SK-N-SH (cell line): ENCODE results near the gene TCAF1. TPM values are rescaled to one million over a fixed set of nuclear protein-coding genes. Genes with fewer than 3 reads are reported as not detected.

ENCODE experiments used
- CTCF ChIA-PET: fragments of 300-600, 350-600 bp; formaldehyde crosslinking; extraction: SDS; loops from one replicate; lab custom pipeline; 2021; lab: Yijun Ruan, JAX
- POLR2A ChIA-PET: fragments of 350-600 bp; sonication (Branson Sonifier 250); formaldehyde crosslinking; extraction: SDS; loops from one replicate; lab custom pipeline; 2020; ENCODE audit warnings: antibody characterized with exemption, inconsistent platforms; lab: Yijun Ruan, JAX
- DNase-seq: peaks from one replicate; pipeline ENCODE4 v3.0.0; 2012
- H2AFZ ChIP-seq: fragments of 200-600 bp; sonication (generic); 2 replicates; pipeline ENCODE4 v1.8.1; 2016; ENCODE audit warnings: antibody characterized with exemption, mild to moderate bottlenecking, low read depth
- H3F3A ChIP-seq: fragments of 200-600 bp; sonication (generic); replicated peaks from 2 replicates; pipeline ENCODE3; 2016; ENCODE audit warnings: antibody characterized with exemption, mild to moderate bottlenecking; ENCODE audit not compliant: insufficient read depth
- H3K27ac ChIP-seq, 2 experiments: fragments of 200-500 bp in 1 of 2; fragments of 200-600 bp in 1 of 2; sonication (Bioruptor generic) in 1 of 2; sonication (generic), shearing (Covaris generic) in 1 of 2; 2 replicates each; pipeline versions ENCODE4 v1.5.1 to v1.6.1; 2014 to 2016; ENCODE audit warnings: low read depth in 2 of 2, inconsistent platforms in 1 of 2, low read length in 1 of 2, mild to moderate bottlenecking in 1 of 2, mixed read lengths in 1 of 2
- H3K27me3 ChIP-seq: fragments of 200-600 bp; sonication (generic), shearing (Covaris generic); 2 replicates; pipeline ENCODE4 v1.6.1; 2016; ENCODE audit warnings: mixed run types; ENCODE audit not compliant: insufficient read depth
- H3K36me3 ChIP-seq, 2 experiments: fragments of 200-500 bp in 1 of 2; fragments of 200-600 bp in 1 of 2; sonication (Bioruptor generic) in 1 of 2; sonication (generic) in 1 of 2; replicated peaks in 1 of 2; 2 replicates each; pipeline versions ENCODE3 to v1.5.1; 2014 to 2016; ENCODE audit warnings: low read length in 1 of 2, mild to moderate bottlenecking in 1 of 2; ENCODE audit not compliant: insufficient read depth in 2 of 2, control insufficient read depth in 1 of 2
- H3K4me1 ChIP-seq, 2 experiments: fragments of 200-500 bp in 1 of 2; fragments of 200-600 bp in 1 of 2; sonication (Bioruptor generic) in 1 of 2; sonication (generic), shearing (Covaris generic) in 1 of 2; 2 replicates each; pipeline versions ENCODE4 v1.5.1 to v1.6.1; 2014 to 2016; ENCODE audit warnings: low read depth in 1 of 2, low read length in 1 of 2, mixed run types in 1 of 2; ENCODE audit not compliant: insufficient read depth in 2 of 2, control insufficient read depth in 1 of 2
- H3K4me2 ChIP-seq: fragments of 200-600 bp; sonication (generic), shearing (Covaris generic); 2 replicates; pipeline ENCODE4 v1.6.1; 2017; ENCODE audit warnings: mixed run types
- H3K4me3 ChIP-seq, 2 experiments: fragments of 200-500 bp in 1 of 2; fragments of 200-600 bp in 1 of 2; sonication (Bioruptor generic) in 1 of 2; sonication (generic), shearing (Covaris generic) in 1 of 2; 2 replicates each; pipeline versions ENCODE4 v1.5.1 to v1.8.1; 2014 to 2016; ENCODE audit warnings: low read depth in 2 of 2, inconsistent platforms in 1 of 2, low read length in 1 of 2, mild to moderate bottlenecking in 1 of 2, mixed read lengths in 1 of 2, moderate library complexity in 1 of 2
- H3K79me2 ChIP-seq: fragments of 200-600 bp; sonication (generic); 2 replicates; pipeline ENCODE4 v1.8.1; 2017; ENCODE audit warnings: mild to moderate bottlenecking; ENCODE audit not compliant: insufficient read depth
- H3K9ac ChIP-seq: fragments of 200-600 bp; sonication (generic); 2 replicates; pipeline ENCODE4 v1.6.1; 2017; ENCODE audit warnings: mixed run types
- H3K9me2 ChIP-seq: fragments of 200-600 bp; sonication (generic); 2 replicates; pipeline ENCODE4 v1.6.1; 2017; ENCODE audit warnings: mixed run types
- H3K9me3 ChIP-seq: fragments of 200-600 bp; sonication (generic); 2 replicates; pipeline ENCODE4 v1.6.1; 2017; ENCODE audit warnings: mixed run types, mild to moderate bottlenecking, moderate library complexity
- H4K20me1 ChIP-seq: fragments of 200-600 bp; sonication (generic); 2 replicates; pipeline ENCODE4 v1.6.1; 2017; ENCODE audit warnings: mild to moderate bottlenecking, mixed run types; ENCODE audit not compliant: insufficient read depth
- CHD2 ChIP-seq: fragments of 150-350 bp; IDR thresholded peaks from 2 replicates; pipeline ENCODE4 v1.6.1; 2018; ENCODE audit warnings: low read length; ENCODE audit not compliant: partially characterized antibody
- ELF1 ChIP-seq: IDR thresholded peaks from 2 replicates; pipeline ENCODE4 v1.4.0; 2012
- EP300 ChIP-seq, 2 experiments: IDR thresholded peaks; 2 replicates each; pipeline versions ENCODE4 v1.4.0 to v1.6.1; 2012; ENCODE audit warnings: borderline replicate concordance in 1 of 2, low read depth in 1 of 2, low read length in 1 of 2
- EZH2phosphoT487 ChIP-seq: fragments of 200-600 bp; sonication (generic); IDR thresholded peaks from 2 replicates; pipeline ENCODE4 v1.6.1; 2017; ENCODE audit warnings: low read depth, mixed run types, mild to moderate bottlenecking, antibody characterized with exemption, moderate library complexity, borderline replicate concordance
- FOXJ3 ChIP-seq: sonication (generic); formaldehyde crosslinking; IDR thresholded peaks from 2 replicates; pipeline ENCODE4 v1.5.1; 2020; ENCODE audit warnings: mild to moderate bottlenecking, missing genetic modification reagents
- FOXM1 ChIP-seq: IDR thresholded peaks from 2 replicates; pipeline ENCODE4 v1.4.0; 2012; ENCODE audit warnings: low read depth, mild to moderate bottlenecking
- GABPA ChIP-seq: IDR thresholded peaks from 2 replicates; pipeline ENCODE4 v1.4.0; 2012; ENCODE audit warnings: low read depth, mild to moderate bottlenecking
- GATA2 ChIP-seq: sonication (generic); formaldehyde crosslinking; IDR thresholded peaks from 2 replicates; pipeline ENCODE4 v1.5.0; 2020; ENCODE audit warnings: mild to moderate bottlenecking, missing genetic modification reagents
- JUND ChIP-seq: IDR thresholded peaks from 2 replicates; pipeline ENCODE4 v1.4.0; 2012
- MEF2A ChIP-seq: IDR thresholded peaks from 2 replicates; pipeline ENCODE4 v1.4.0; 2012; ENCODE audit warnings: low read depth, borderline replicate concordance
- NFIC ChIP-seq: IDR thresholded peaks from 2 replicates; pipeline ENCODE4 v1.4.0; 2012; ENCODE audit warnings: borderline replicate concordance
- NRF1 ChIP-seq: IDR thresholded peaks from 2 replicates; pipeline ENCODE4 v1.6.1; 2012; ENCODE audit warnings: low read depth, mild to moderate bottlenecking, low read length
- POLR2AphosphoS5 ChIP-seq: IDR thresholded peaks from 2 replicates; pipeline ENCODE4 v1.6.1; 2012; ENCODE audit warnings: low read depth, low read length
- RCOR1 ChIP-seq: fragments of 150-350 bp; IDR thresholded peaks from 2 replicates; pipeline ENCODE4 v1.6.1; 2017; ENCODE audit warnings: antibody characterized with exemption, low read length
- REST ChIP-seq: IDR thresholded peaks from 2 replicates; pipeline ENCODE4 v1.6.1; 2012; ENCODE audit warnings: mild to moderate bottlenecking, low read depth, low read length, moderate library complexity
- RFX5 ChIP-seq: IDR thresholded peaks from 2 replicates; pipeline ENCODE4 v1.6.1; 2012; ENCODE audit warnings: mild to moderate bottlenecking, improper control_type of control experiment, low read length
- RXRA ChIP-seq: IDR thresholded peaks from 2 replicates; pipeline ENCODE4 v1.4.0; 2012; ENCODE audit warnings: low read depth, mild to moderate bottlenecking, borderline replicate concordance
- SIN3A ChIP-seq: IDR thresholded peaks from 2 replicates; pipeline ENCODE4 v1.6.1; 2012; ENCODE audit warnings: low read depth, mild to moderate bottlenecking, low read length, moderate library complexity, borderline replicate concordance
- SMC3 ChIP-seq: IDR thresholded peaks from 2 replicates; pipeline ENCODE4 v1.6.1; 2012; ENCODE audit warnings: low read depth, low read length, improper control_type of control experiment
- TAF1 ChIP-seq: IDR thresholded peaks from 2 replicates; pipeline ENCODE4 v1.6.1; 2012; ENCODE audit warnings: low read depth, mild to moderate bottlenecking, low read length, moderate library complexity, borderline replicate concordance
- TCF12 ChIP-seq: IDR thresholded peaks from 2 replicates; pipeline ENCODE4 v1.4.0; 2012
- USF1 ChIP-seq: IDR thresholded peaks from 2 replicates; pipeline ENCODE4 v1.4.0; 2012; ENCODE audit warnings: low read depth, borderline replicate concordance
- YY1 ChIP-seq: IDR thresholded peaks from 2 replicates; pipeline ENCODE4 v1.4.0; 2012; ENCODE audit warnings: low read depth, mild to moderate bottlenecking
- WGBS: methylation state at CpG from one replicate; pipeline ENCODE4 v1.1.6; 2017; ENCODE audit warnings: low lambda C conversion rate; 5-methylcytosine and 5-hydroxymethylcytosine counted together
- polyA plus RNA-seq, 3 experiments: library from polyadenylated mRNA; depleted of rRNA; stranded (reverse); fragments of >200 nt; gene quantifications; 2 replicates each; pipeline ENCODE4 v1.2.3, GENCODE V29; 2012
- TF ChIP-seq, protein P1 (sequence below): fragments of 200-600 bp; sonication (generic); IDR thresholded peaks from 2 replicates; pipeline ENCODE4 v1.6.1; 2017; ENCODE audit warnings: antibody characterized with exemption, mild to moderate bottlenecking, moderate library complexity
- TF ChIP-seq, protein P2 (sequence below): IDR thresholded peaks from 2 replicates; pipeline ENCODE4 v1.4.0; 2012; ENCODE audit warnings: low read depth
- TF ChIP-seq, protein P3 (sequence below): IDR thresholded peaks from 2 replicates; pipeline ENCODE4 v1.4.0; 2012; ENCODE audit warnings: low read depth, borderline replicate concordance

Gene TCAF1
- polyA plus RNA-seq, 1 of the 3 experiments (the other 2 are of a cell fraction) = 59.0 TPM

DNA sequence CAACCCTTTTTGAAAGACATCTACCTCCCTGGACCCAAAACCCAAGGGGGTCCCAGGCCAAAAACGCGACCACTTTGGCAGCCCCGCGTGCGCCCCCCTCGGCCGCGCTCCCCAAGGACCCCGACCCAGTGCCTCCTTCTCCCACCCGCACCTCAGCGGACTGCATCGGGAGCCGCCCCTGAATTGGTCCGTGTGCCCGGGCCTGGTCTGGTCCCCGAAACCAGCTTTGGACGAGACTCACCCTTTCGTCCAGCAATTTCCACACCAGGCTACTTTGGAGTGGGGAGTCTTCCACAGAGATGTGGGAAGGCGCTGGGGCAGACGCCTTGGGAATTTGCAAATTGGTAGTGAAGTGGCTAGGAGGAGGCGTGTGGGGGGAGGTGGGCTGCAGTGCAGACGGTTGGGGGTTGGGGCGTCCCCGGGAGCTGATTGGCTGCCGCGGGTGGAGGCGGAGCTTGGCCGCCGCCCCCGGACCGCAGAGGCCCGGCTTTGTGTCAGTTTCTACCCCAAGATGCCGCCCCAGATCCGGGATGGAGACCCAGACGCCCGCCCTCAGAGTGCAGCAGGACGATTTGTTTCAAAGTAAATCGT, 16.9 kb downstream of the TCAF1 start:
- ChIA-PET CTCF (interaction anchor here (0.9 to 9.6 kb wide), 2 partner anchors 16 to 243 kb away, joined by 3 to 66 read pairs; partner anchors contain the start of gene TCAF1), POLR2A (interaction anchor here (0.7 to 5.6 kb wide), 2 partner anchors 11 to 17 kb away, joined by 3 to 89 read pairs; partner anchors contain the start of gene TCAF1)
- H3F3A ChIP-seq = peaks cover 17% of the 10 kb centered on the region
- peaks cover 4% of the 10 kb centered on the region; the same call in 1 of the 2 replicates for H4K20me1 ChIP-seq
- H3K27ac ChIP-seq = peak overlapping the region; percentile 43 to 94
- H3K9me2 ChIP-seq = no peaks in the 10 kb centered on the region
- peaks cover 16 to 29% of the 10 kb centered on the region in 2 experiments; a peak in 3 of 4 replicates for H3K4me1 ChIP-seq
- peak overlapping the region; percentile 75 to 96 for H3K4me3 ChIP-seq
- H3K9me3 ChIP-seq = peaks cover 10% of the 10 kb centered on the region; the same call in 1 of the 2 replicates
- H3K9ac ChIP-seq = peak overlapping the region; percentile 74
- peaks cover 72% of the 10 kb centered on the region for H3K79me2 ChIP-seq
- H3K4me2 ChIP-seq = peak overlapping the region; percentile 94
- H3K27me3 ChIP-seq = no peaks in the 10 kb centered on the region
- 15% methylated on average over 35 of the region's 38 CpGs for whole genome bisulfite sequencing
- H3K36me3 ChIP-seq = peaks cover 23 to 25% of the 10 kb centered on the region in 2 experiments
- H2AFZ ChIP-seq = peak overlapping the region; percentile 49
- peak; percentile 97 for DNase-seq
- TF ChIP-seq MEF2A = no peak
- TF ChIP-seq YY1 = peak; percentile 60; the same call in 1 of the 2 replicates
- TF ChIP-seq, protein P1, sequence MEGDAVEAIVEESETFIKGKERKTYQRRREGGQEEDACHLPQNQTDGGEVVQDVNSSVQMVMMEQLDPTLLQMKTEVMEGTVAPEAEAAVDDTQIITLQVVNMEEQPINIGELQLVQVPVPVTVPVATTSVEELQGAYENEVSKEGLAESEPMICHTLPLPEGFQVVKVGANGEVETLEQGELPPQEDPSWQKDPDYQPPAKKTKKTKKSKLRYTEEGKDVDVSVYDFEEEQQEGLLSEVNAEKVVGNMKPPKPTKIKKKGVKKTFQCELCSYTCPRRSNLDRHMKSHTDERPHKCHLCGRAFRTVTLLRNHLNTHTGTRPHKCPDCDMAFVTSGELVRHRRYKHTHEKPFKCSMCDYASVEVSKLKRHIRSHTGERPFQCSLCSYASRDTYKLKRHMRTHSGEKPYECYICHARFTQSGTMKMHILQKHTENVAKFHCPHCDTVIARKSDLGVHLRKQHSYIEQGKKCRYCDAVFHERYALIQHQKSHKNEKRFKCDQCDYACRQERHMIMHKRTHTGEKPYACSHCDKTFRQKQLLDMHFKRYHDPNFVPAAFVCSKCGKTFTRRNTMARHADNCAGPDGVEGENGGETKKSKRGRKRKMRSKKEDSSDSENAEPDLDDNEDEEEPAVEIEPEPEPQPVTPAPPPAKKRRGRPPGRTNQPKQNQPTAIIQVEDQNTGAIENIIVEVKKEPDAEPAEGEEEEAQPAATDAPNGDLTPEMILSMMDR = no peak
- peak; percentile 82 for TF ChIP-seq POLR2AphosphoS5
- no peak; the same call in 1 of the 2 replicates for TF ChIP-seq SIN3A
- TF ChIP-seq, protein P2, sequence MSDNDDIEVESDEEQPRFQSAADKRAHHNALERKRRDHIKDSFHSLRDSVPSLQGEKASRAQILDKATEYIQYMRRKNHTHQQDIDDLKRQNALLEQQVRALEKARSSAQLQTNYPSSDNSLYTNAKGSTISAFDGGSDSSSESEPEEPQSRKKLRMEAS = 0 out of 2 replicates have a peak, but pooled peaks have one; percentile 28
- peak; percentile 19; the same call in 1 of the 2 replicates for TF ChIP-seq REST
- TF ChIP-seq SMC3 = peak; percentile 1; the same call in 1 of the 2 replicates
- TF ChIP-seq EP300 (IDR thresholded peaks at IDR 0.05; ENCODE audit: borderline replicate concordance in 1 of 2, low read depth in 1 of 2, low read length in 1 of 2) = no peak
- TF ChIP-seq, protein P3, sequence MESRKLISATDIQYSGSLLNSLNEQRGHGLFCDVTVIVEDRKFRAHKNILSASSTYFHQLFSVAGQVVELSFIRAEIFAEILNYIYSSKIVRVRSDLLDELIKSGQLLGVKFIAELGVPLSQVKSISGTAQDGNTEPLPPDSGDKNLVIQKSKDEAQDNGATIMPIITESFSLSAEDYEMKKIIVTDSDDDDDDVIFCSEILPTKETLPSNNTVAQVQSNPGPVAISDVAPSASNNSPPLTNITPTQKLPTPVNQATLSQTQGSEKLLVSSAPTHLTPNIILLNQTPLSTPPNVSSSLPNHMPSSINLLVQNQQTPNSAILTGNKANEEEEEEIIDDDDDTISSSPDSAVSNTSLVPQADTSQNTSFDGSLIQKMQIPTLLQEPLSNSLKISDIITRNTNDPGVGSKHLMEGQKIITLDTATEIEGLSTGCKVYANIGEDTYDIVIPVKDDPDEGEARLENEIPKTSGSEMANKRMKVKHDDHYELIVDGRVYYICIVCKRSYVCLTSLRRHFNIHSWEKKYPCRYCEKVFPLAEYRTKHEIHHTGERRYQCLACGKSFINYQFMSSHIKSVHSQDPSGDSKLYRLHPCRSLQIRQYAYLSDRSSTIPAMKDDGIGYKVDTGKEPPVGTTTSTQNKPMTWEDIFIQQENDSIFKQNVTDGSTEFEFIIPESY = no peak
- TF ChIP-seq NRF1 = no peak
- no peak for TF ChIP-seq ELF1
- no peak for TF ChIP-seq EZH2phosphoT487
- TF ChIP-seq FOXM1 = no peak
- no peak for TF ChIP-seq USF1
- TF ChIP-seq FOXJ3 = no peak
- no peak for TF ChIP-seq GABPA
- no peak; the same call in 1 of the 2 replicates for TF ChIP-seq RCOR1
- no peak; the same call in none of the 2 replicates for TF ChIP-seq TAF1
- TF ChIP-seq JUND = no peak
- TF ChIP-seq GATA2 (CRISPR knock-in tag) = no peak
- TF ChIP-seq CHD2 = peak; percentile 97
- TF ChIP-seq RXRA = no peak
- TF ChIP-seq NFIC = peak; percentile 28; the same call in 1 of the 2 replicates
- no peak for TF ChIP-seq RFX5
- no peak for TF ChIP-seq TCF12
